MCF 10A (cell line): ENCODE measurements around the gene FOXA2. TPM values are rescaled to one million over a fixed set of nuclear protein-coding genes. Genes with fewer than 3 reads are reported as not detected.

Source experiments
- BruUV-seq: library from RNA; stranded (reverse); fragments of 400-500 nt; replicated peaks from 2 replicates; lab custom pipeline; 2021; lab: Mats Ljungman, UMichigan
- CTCF ChIA-PET: fragments of 300-600 bp; sonication (Branson Sonifier 250); formaldehyde crosslinking; extraction: SDS; loops from one replicate; lab custom pipeline; 2021; ENCODE audit warnings: antibody characterized with exemption, inconsistent platforms; lab: Yijun Ruan, JAX
- POLR2A ChIA-PET: fragments of 300-600, 350-650 bp; sonication (Branson Sonifier 250); formaldehyde crosslinking; extraction: SDS; loops from one replicate; lab custom pipeline; 2020; ENCODE audit warnings: antibody characterized with exemption, inconsistent platforms; lab: Yijun Ruan, JAX
- DNase-seq: peaks from one replicate; pipeline ENCODE4 v3.0.0-alpha.2; 2018; ENCODE audit not compliant: unreplicated experiment
- H3K27ac Mint-ChIP-seq: one replicate; pipeline ENCODE4 v1.8.0; 2022; ENCODE audit warnings: mild to moderate bottlenecking, low read depth, mixed read lengths; ENCODE audit not compliant: unreplicated experiment
- H3K27me3 Mint-ChIP-seq: one replicate; pipeline ENCODE4 v1.8.0; 2022; ENCODE audit warnings: mixed read lengths; ENCODE audit not compliant: insufficient read depth, unreplicated experiment
- H3K36me3 Mint-ChIP-seq: one replicate; pipeline ENCODE4 v1.8.0; 2022; ENCODE audit warnings: mild to moderate bottlenecking, moderate library complexity, mixed read lengths; ENCODE audit not compliant: insufficient read depth, unreplicated experiment
- H3K4me1 Mint-ChIP-seq: one replicate; pipeline ENCODE4 v1.8.0; 2022; ENCODE audit warnings: mixed read lengths; ENCODE audit not compliant: insufficient read depth, unreplicated experiment
- H3K4me3 Mint-ChIP-seq: one replicate; pipeline ENCODE4 v1.8.0; 2022; ENCODE audit warnings: mild to moderate bottlenecking, moderate library complexity, mixed read lengths; ENCODE audit not compliant: unreplicated experiment
- H3K9me3 Mint-ChIP-seq: one replicate; pipeline ENCODE4 v1.8.0; 2022; ENCODE audit warnings: mixed read lengths; ENCODE audit not compliant: unreplicated experiment
- CTCF ChIP-seq: fragments of 200-600 bp; IDR thresholded peaks from one replicate; pipeline ENCODE4 v1.8.0; 2022; ENCODE audit warnings: antibody characterized with exemption, mild to moderate bottlenecking; ENCODE audit not compliant: unreplicated experiment
- intact Hi-C: fragments of 100-400 bp; cut with micrococcal nuclease; formaldehyde crosslinking; loops from 2 replicates; pipeline ENCODE4 v1.14.1; 2022
- total RNA-seq: library from RNA; stranded (reverse); gene quantifications from 2 replicates; pipeline ENCODE4 v1.2.3, GENCODE V29; 2022

The FOXA2 gene
- total RNA-seq, 1 experiment from 2014 or later = 1.1 TPM

GRCh38 chr20:22561965-22562577 lies 22.3 kb downstream of the FOXA2 start:
- Mint-ChIP-seq H3K27ac (no peak overlapping the region), H3K27me3 (peaks cover 78% of the 10 kb centered on the region), H3K4me3 (no peak overlapping the region), H3K4me1 (no peaks in the 10 kb centered on the region), H3K9me3 (no peaks in the 10 kb centered on the region), H3K36me3 (no peaks in the 10 kb centered on the region)
- intact Hi-C loops = no loop called here
- DNase-seq = no peak
- no peak for TF ChIP-seq CTCF
- CTCF ChIA-PET = interaction anchor here (0.5 to 0.7 kb wide), 3 partner anchors 35 to 451 kb away, joined by 3 to 5 read pairs (median 3); no protein-coding TSS in a partner anchor
- POLR2A ChIA-PET = interaction anchor here (0.7 kb wide), 1 partner anchor 72 kb away, joined by 3 read pairs; no protein-coding TSS in a partner anchor
- BruUV-seq = no TSS peak

- H3K4me3 Mint-ChIP-seq = no peak overlapping the region
- H3K9me3 Mint-ChIP-seq = no peaks in the 10 kb centered on the region
- no peak for DNase-seq
- TF ChIP-seq CTCF = no peak
- ChIA-PET CTCF (interaction anchor here (0.5 kb wide), 1 partner anchor 108 kb away, joined by 3 read pairs; no protein-coding TSS in a partner anchor), POLR2A (no interaction called here)
- intact Hi-C loops = no loop called here
- no peak overlapping the region for H3K27ac Mint-ChIP-seq
- BruUV-seq = no TSS peak
- H3K27me3 Mint-ChIP-seq = peaks cover 66% of the 10 kb centered on the region
- peaks cover 5% of the 10 kb centered on the region for H3K36me3 Mint-ChIP-seq
- H3K4me1 Mint-ChIP-seq = no peaks in the 10 kb centered on the region
Observed at GRCh38 chr20:22560817-22561216, 23.6 kb downstream of the FOXA2 start.

GRCh38 chr20:22559711-22560318 lies 24.6 kb downstream of the FOXA2 start:
- no peak for DNase-seq
- no peak for TF ChIP-seq CTCF
- intact Hi-C loops = no loop called here
- ChIA-PET CTCF (no interaction called here), POLR2A (no interaction called here)
- Mint-ChIP-seq H3K4me3 (no peak overlapping the region), H3K27me3 (peaks cover 56% of the 10 kb centered on the region), H3K4me1 (no peaks in the 10 kb centered on the region), H3K27ac (no peak overlapping the region), H3K36me3 (peaks cover 5% of the 10 kb centered on the region), H3K9me3 (no peaks in the 10 kb centered on the region)
- no TSS peak for BruUV-seq

GRCh38 chr20:22557403-22558276 lies 26.7 kb downstream of the FOXA2 start:
- DNase-seq = no peak
- H3K4me1 Mint-ChIP-seq = no peaks in the 10 kb centered on the region
- peaks cover 5% of the 10 kb centered on the region for H3K36me3 Mint-ChIP-seq
- POLR2A ChIA-PET = no interaction called here
- no peak for TF ChIP-seq CTCF
- H3K4me3 Mint-ChIP-seq = no peak overlapping the region
- H3K27me3 Mint-ChIP-seq = peaks cover 43% of the 10 kb centered on the region
- intact Hi-C loops = no loop called here
- no peak overlapping the region for H3K27ac Mint-ChIP-seq
- CTCF ChIA-PET = no interaction called here
- no TSS peak for BruUV-seq
- H3K9me3 Mint-ChIP-seq = peaks cover 5% of the 10 kb centered on the region
